ENCODE measurements around the gene HIPK4.
A peak's percentile ranks its signal among the peaks of the same experiment; 100 is the strongest.
"Not testable (repeated sequence)": the region's sequence is repeated elsewhere in the genome, so short reads cannot be mapped to it uniquely, and the experiment has no call there.

HIPK4 gene

DNA sequence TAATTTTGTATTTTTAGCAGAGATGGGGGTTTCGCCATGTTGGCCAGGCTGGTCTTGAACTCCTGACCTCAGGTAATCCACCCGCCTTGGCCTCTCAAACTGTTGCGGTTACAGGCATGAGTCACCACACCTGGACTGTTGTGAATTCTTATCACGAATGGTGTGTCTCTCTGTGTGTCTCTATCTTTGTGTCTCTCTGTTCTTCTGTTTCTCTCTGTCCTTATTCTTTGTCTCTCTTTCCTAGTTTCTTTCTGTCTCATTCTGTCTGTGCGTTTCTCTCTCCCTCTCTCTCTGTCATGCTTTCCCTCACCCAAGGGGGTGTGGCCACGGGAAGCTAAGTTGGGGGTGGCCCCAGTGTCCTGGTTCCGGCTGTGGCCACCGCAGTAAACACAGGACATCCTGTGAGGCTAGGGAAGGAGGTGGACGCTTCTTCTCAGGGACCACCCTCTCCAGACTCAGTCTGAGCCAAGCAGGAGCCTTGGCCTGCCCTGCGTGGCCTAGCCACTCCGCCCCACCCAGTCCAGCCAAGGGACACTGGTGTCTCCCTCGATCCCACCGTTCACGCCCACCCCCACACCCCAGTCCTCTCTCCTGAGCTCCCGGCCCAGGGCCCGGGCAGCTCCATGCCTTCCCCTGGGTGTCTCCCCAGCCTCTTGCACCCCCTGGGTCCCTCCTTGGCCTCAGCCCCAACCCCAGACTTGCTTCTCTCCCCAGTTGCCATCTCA lies 27.1 kb upstream of the HIPK4 start:
- peak; percentile 40 to 69 (median 62) for DNase-seq

DNA sequence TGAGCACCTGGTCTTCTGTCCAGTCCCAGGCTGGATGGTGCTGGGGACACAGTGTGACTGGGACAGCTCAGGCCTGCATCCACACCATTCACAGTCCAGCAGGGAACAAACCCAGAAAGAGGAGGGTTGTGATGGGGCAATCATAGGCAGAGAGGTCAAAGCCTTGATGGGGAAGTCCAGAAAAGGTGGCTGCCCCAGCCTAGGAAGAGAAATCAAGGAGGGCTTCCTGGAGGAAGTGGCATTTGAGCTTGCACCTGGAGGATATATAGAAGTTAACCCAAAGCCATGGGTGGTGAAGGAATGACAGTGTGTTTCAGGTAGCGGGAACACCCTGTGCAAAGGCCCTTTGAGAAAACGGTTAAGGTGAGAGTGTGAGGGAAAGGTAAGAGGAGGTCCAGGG lies 25.8 kb upstream of the HIPK4 start:
- DNase-seq = peak in 2 of 4 experiments; percentile 25 to 30

DNA sequence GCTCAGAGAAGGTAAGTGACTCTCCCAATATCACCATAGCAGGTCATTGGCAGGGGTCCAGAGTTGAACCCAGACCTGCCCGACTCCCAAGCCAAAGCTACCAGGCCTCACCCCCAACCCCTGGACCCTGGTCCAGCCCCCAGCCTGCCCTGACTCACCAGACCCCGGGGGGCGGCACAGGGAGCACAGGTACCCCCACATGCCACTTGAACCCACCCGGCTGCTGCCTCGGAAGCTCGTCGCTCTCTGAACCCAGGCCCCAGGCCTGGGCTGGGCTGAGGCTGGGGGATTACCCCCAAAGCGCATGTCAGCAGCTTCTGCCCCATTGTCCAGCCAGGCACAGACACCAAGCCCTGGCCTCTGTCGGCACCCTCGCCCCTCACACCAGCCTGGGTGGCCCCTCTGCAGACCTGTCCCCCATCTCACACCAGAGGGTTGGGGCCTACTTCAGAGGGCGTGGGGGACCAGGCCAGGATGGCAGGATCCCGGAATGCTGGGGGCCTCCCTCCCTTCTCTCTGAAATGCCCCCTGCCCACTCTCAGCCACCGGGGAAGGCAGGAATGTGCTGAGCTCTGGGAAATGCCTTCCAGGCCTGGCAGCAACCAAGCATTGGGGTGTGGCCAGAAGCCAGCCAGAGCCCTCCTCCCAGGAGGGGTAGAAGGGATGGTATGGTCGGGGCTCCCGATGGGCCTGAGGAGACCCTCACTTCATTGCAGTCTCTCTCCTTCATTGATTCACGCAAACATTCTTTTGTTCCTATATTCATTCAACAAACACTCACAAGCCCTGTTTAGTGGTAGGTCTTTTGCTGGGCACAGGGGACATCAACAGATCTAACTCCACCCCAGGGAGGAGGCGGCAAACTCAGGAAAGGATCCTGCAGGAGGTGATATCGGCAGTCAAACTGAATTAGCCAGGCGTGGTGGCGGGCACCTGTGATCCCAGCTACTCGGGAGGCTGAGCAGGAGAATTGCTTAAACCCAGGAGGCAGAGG lies 24.9 kb upstream of the HIPK4 start:
- no peak for DNase-seq

DNA sequence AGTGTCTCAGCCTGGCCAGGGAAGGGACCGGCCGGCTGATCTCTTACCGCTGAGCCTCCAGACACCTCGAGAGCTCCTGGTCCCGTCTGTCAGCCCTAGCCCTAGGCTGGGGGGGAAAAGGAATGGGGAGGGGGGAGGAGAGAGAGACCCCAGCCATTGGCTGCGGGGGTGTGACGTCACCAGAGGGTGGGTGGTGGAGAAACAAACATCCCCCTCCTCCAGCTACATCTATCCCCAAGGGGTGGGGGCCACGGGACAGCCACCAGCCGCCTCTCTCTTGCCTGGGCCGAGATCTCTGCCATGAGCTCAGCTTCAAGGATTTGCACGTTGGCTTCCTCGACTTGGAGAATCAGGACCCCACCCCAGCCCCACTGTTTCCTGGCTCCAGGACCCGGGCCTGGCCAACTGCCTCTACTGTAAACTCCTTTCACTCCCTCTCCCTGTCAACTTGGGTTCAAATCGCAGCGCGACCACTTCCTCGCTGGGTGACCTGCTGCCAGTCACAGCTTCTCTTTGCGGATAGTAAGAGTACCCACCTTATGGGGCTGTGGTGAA lies 23.4 kb upstream of the HIPK4 start, which contains the start of gene PRX:
Gene PRX, minus strand, starts transcription at position 88 of the 555 bp plus-strand sequence. CDS start 5,446 bp downstream, outside the sequence.
- no peak for DNase-seq

DNA sequence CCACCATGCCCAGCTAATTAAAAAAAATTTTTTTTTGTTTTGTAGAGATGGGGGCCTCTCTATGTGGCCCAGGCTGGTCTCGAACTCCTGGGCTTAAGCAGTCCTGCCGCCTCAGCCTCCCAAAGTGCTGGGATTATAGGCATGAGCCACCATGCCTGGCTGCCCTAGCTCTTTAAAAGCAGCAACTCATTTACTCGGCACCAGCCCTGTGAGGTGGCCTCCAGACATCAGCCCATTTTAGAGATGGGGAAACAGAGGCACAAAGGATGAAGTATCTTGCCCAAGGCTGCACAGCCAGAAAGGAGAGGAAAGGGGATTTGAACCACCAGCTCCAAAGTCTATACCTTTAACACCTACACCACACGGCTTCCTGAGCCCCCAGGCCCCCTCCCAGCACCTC lies 22.9 kb upstream of the HIPK4 start:
- DNase-seq = no peak

DNA sequence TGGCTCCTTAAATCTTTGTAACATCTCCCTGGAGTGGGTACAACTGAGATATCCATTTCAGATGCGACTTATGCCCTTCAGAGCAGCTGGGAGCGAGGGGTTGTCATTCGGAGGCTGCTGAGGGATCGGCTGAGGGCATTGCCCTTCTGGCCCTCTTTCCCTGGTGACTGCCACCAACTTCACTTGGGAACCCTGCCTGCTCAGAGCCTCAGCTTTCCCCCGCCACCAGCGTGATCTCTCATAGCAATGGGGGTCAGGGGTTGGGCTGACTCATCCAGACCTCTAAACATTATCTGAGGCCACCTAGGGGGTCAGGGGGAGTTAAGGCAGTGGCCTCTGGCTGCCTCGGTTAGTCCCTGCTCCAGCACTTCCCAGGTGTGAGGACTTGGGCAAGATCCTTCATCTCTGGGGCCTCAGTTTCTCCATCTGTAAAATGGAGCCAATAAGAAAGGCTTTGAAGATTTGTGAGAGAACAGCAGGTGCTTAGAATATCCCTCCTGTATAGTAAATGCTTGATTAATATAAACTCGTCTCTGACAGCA lies 22.0 kb upstream of the HIPK4 start:
- DNase-seq = no peak

DNA sequence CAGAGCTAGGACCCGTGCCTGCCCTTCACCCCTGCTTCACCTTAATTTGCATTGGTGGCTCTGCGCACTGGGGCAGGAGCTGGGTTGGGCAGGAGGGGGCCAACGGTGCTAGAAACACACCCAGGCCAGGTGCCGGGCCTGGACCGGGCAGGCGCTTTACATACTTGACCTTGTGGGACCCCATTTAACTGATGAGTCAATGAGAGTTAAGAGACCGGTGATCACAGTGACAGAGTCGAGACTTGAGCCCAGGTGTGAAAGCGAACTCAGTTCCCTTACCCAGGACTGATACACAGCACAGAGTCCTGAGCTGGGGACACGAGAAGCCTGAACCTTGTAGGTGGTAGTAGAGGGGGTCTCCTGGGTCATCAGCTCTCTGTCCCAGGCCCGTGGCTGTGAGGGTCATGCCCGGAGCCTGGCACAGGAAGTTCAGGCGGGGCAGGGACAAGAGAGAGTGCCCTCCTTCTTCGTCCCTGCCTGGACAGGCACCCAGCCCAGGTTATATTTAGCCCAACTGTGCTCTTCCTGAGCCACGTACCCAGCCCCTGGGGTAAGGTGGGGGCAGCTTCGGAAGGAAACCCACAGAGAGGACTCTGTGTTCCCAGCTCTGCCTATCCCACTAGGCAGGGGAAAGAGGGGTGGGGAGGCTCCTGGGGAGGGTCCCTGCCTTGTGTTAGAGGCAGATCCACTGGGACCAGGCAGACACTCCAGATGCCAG lies 21.3 kb upstream of the HIPK4 start:
- no peak for DNase-seq

DNA sequence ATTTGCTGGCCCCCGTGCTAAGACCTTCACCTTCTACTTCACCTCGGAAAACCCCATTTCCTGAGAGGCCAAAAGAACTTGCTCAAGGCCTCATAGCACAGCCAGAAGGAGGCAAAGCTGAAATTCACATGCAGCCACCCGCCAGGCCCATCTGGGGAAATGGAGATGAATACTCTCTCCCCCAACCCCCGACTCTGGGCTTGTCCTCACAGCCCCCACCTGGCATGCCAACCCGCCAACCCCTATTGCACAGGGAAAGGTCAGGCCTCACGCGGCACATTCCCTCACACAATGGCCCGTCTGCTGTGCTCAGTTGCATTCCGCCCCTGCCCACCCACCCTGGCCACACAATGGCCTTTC lies 20.0 kb upstream of the HIPK4 start:
- no peak for DNase-seq

DNA sequence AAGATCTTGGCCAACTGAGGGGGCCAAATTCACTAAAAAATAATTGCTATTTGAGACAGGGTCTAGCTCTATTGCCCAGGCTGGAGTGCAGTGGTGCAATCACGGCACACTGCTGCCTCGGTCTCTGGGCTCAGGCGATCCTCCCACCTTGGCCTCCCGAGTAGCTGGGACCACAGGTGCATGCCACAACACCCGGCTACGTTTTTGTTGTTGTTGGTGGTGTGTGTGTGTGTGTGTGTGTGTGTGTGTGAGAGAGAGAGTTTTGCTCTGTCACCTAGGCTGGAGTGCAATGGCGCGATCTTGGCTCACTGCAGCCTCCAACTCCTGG lies 18.6 kb upstream of the HIPK4 start:
- DNase-seq = not testable (repeated sequence)

DNA sequence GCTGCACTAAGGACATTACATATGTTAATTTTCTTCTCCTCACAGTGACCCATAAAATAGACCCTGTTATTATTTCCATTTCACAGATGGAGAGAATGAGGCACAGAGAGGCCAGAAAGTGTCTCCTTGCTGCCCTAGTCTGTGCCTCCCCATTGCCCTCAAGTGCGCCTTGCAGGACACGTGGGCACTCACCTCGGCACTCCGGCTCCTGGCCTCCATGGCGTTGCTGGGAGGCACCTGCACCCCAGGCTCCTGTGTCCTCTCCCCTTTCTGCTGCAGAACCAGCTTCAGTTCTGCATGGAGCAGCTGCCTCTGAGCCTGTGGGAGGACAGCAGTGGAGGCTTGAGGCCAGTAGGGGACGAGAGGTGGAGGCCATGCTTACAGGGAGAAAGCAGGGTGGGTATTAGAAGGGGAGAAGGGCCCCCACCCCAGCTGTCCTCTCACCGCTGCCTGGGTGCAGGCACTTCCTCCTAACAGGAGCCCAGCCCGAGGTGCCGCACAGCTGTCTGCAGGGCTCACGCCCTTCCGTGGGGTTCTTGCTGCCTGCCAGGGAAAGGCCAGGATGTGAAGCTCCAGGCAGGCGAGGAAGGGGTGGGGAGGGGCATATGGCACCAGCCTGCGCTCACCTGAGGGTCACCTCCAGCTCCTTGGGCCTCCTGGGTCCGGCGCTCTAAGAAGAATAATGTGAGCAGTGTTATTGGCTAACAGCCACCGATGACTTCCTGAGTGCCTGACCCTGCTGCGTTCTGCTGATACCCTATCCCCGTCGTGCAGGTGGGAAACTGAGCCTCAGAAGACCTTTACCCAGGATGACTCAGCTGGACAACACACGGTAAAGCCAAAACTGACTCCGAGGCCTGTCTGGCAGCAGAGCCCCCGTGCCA lies 18.0 kb upstream of the HIPK4 start:
- peak in 2 of 4 experiments; percentile 27 to 32 for DNase-seq

DNA sequence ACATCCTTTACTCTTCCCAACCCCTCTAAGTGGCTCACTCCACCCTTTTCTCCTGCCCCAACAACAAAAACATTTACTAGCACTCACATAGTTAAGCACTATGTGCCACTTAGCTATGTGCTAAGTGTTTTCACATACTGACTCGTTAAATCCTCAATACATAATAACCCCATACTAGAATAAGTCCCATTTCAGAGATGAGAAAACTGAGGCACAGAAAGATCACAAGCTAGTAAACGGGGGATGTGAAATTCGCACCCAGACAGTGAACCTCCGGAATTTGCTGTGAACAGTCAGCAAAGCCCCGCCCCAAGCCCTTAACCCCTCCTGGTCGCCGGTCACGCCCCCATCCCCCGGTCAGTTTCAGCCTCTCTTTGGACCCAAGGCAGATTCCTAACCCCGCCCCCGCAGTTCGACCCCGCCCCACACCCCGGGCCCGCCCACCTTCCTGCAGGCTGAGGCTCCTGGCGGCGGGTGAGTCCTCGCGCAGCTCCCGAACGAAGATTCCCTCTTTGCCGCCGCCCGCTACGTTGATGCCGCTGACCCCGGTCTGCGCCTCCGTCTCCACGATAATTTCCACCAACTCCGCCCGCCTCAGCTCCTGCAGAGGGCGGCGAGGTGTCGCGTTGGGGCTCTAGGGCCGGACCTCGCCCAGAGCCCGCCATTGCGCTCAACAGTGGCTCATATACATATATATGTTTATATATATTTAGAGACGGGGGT lies 13.4 kb upstream of the HIPK4 start:
- DNase-seq = peak; percentile 89 to 96 (median 92)

DNA sequence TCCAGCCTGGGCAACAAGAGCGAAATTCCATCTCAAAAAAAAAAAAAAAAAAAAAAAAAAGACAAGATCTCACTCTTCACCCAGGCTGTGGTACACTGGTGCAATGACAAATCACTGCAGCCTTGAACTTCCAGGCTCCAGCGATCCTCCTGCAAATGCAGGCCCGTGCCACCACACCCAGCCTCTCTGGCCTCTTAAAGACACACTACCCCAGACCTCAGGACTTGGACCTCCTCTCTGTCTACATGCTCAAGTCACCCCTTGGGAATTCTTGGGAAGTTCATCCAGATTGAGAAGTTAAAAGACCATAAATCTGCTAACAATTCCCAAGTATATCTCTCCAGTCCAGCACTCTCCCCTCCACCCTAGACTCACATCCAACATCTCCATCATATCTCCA lies 10.6 kb upstream of the HIPK4 start:
- no peak for DNase-seq

DNA sequence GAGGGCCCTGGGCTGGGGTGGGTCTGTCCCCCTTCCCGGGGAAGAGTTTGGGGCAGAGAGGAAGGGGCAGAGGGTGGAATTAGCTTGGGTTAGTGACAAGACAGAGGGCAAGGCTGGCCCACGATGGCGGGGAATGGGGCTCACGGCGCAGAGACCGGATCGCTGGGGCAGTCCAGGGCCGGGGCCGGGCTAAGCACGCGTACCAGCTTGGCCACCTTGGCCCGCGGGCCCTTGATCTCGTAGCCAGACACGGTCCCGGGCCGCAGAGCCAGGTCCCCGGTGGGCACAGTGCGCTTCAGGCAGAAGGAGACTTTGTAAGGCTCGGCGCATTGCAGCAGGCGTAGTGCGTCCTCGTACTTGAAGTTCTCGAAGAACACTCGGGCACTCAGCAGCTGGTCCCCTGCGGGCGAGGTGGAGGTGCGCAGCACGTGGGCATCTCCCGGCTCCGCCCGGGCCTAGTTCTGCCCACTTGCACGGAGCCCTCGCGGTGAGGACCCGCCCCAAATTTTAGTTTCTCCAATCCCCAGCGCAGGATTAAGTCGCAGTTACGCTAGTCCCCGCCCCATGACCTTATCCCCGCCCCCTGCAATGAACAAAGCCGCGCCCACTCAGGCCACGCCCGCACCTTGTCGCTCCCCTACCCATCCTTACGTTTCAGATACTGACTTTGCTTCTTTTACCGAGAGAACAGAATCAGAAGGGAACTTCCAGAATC lies 8.6 kb upstream of the HIPK4 start:
- peak; percentile 37 to 79 (median 58) for DNase-seq

DNA sequence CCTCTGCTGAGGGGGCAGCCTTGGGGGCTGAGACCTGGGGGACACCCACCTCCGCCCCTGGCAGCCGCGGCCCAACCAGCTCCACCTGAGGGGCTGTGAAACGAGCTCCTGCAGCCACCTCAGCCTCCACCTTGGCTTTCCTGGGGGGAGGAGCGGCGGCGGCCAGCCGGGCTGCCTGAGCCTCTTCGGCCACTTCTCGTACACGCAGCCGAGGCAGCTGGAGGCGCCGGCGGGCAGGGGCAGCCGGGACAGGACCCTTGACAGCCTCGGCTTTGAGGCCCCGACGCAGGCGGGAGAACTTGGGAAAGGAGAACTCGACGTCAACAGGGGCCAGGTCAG lies 7.6 kb upstream of the HIPK4 start:
- no peak for DNase-seq

DNA sequence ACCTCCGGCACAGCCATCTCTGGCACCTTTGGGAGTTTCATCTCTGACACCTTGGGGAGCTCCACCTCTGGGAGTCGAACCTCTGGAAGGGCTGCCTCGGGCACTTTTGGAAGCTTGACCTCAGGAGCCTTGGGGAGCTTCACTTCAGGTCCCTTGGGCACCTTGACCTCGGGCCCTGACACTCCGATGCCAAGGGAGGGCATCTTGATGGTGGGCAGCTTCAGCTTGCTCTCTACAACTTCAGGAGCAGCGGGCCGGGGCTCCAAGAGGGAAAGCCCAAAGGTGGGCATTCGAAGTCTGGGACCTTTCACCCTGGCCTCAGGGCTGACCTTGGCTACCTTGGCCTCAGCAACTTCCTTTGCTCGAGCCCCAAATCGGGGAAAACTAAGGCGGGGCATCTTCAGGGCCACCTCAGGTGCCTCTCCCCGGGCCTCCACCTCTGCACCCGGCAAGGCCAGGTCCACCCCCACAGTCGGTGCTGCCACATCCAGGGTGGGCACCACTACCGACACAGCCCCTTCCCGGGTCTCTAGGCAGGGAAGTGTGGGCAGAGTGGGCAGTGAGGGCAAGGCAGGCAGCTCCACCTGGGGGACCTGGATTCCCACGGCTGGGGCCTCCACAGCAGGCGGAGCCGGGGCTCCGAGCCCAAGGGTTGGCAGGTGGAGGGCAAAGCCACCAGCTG lies 7.0 kb upstream of the HIPK4 start:
- DNase-seq = no peak

DNA sequence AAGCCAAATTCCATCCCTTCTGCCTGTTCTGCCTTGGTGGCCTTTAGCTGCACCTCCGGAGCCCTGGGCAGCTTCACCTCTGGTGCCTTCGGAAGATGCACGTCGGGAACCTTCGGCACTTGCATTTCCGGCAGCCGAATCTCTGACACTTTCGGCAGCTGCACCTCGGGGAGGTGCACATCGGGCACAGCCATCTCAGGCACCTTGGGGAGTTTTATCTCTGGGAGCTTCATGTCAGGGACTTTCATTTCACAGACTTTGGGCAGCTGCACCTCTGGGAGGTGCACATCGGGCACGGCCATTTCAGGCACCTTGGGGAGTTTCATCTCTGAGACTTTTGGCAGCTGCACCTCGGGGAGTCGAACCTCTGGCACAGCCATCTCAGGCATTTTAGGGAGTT lies 6.0 kb upstream of the HIPK4 start:
- no peak for DNase-seq

DNA sequence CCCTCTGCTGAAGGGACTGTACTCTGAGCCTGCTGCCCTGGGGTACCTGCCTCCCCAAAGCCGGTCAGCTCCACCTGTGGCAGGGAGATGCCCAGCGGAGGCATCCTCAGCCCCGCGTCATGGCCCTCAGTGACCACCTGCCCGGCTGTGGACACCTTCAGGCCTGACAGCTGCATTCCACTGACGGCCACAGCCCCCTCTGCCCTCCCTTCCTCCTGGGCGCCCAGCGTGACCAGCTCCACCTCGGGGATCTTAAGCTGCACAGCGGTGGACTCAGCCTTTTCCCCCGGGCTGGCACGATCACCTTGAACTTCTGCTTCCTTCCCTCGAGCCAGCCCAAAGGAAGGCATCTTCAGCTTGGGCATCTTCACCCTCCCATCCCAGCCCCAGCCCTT lies 4.8 kb upstream of the HIPK4 start:
- DNase-seq = no peak

DNA sequence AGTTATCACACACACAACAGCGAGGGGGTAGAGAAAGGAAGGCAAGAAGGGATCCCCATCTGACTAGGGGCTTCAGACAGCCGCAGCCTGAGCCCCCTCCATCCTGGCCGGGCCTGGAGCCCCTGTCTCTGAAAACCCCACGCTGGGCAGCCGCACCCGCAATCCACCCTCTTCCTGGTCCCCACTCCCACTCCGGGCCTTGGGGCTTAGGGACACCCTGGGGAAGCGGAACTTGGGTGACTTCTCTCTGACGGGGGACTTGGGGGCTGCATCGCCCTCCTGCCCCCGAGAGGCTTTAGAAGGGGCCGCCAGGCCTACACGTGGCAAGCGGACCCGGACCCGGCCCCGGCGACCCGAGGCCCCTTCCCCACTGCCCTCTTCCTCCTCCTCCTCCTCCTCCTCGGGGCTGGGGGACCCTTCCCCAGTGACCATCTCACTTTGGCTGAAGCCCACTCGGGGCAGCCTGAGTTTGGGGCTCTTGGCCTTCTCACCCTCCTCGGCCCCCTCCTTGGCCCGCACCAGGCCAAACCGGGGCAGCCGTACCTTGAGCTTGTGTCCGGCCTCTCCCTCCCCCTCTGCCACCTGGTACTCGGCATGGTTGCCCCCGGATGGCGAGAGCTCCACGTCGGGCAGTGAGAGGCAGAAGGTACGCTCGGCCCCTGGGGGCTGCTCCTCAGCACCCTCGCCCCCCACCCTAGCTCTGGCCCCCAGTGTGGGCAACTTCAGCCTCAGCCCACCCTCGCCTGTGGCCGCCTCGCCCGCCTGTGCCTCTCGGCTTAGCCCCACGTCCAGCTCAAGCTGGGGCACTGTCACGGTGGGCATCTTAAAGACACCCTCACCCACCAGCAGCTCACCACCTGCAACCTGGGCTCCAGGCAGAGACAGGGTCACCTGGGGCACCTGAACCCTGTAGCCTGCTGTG lies 4.2 kb upstream of the HIPK4 start:
- no peak for DNase-seq

Measured in suppressor macrophage (primary cell).